PC-9 (cell line): ENCODE measurements around the gene MED7.

Experiments used
- CTCF ChIP-seq: fragments of 200-600 bp; sonication (generic); conservative IDR thresholded peaks from 2 replicates; pipeline ENCODE4 v1.6.1; 2017; ENCODE audit warnings: mixed run types, antibody characterized with exemption, mild to moderate bottlenecking, moderate library complexity
- EZH2 ChIP-seq: fragments of 200-600 bp; sonication (generic); IDR thresholded peaks from 2 replicates; pipeline ENCODE4 v1.8.0; 2017; ENCODE audit warnings: antibody characterized with exemption, low read depth

- TF ChIP-seq CTCF: no peak
- TF ChIP-seq EZH2: no peak
Observed at GRCh38 chr5:157150995-157151394, 8.3 kb upstream of the MED7 start.
